ENCODE results near the gene TEX19.

Gene TEX19

DNA sequence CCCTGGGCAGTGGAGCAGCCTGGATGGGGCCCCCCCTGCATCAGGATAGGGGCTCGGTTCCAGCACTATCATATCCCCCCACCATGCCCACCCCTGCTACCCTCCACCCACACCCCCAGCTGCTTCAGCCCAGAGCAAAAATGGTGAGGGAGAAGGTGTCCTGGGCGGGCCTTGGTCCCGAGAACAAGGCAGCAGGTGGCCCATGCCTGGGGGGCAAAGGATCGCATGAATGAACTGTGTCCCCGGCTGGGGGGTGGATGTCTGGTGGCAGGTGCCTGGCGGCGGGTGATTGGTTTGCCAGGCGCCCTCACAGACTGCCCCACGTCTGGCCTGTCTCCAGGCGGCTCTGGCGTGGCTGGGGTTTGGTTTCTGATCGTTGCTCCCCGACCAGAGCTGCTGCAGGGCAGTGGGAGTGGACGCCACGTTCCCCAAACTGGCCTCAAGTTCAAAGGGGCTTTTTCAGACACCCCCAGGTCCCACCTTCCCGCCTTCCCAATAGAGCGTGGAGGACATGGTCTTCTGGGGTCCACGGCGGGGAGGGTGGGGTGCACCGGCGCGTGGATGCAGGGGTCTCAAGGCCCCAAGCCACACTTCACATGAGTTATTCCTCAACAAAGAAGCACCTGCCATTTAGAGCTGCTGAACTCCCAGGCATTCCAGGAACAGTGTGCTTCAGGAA lies 25.1 kb downstream of the TEX19 start:
- CTCF ChIA-PET = no interaction called here
- POLR2A ChIA-PET = no interaction called here
- DNase-seq (ENCODE audit: extremely low spot score) = no peak
- TF ChIP-seq CTCF (IDR thresholded peaks at IDR 0.05; ENCODE audit: control extremely low read depth, extremely low read depth, low read depth, missing control alignments) = no peak

- CTCF ChIA-PET = no interaction called here
These were observed 25.9 kb downstream of the TEX19 start for GRCh38 chr17:82384730-82385481.

DNA sequence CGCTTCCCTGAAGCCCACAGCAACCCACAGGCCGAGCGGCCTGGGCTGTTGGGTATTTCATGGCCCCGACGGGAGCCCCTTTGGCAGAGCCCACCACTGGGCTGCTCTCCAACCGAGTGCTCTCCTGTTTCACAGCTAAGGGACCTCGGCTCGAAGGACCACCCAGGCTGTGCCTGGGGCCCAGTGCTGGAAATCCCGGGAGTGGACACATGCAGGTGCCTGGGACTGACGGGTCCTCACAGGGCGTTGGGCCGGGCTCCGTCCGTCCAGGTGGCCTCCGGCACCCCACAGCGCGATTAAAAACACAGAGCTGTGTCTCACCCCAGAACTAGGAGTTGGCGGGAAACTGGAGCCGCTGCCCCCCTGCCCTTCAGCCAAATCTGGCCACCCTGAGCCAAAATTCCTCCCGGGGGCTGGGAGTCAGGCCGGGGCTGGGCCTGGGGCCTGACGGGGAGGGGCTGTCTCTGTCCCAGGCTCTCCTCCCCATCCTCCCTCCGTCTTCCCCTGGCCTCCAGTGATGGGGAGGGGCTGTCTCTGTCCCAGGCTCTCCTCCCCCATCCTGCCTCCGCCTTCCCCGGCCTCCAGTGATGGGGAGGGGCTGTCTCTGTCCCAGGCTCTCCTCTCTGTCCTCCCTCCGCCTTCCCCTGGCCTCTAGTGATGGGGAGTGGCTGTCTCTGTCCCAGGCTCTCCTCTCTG lies 26.7 kb downstream of the TEX19 start:
- no peak for TF ChIP-seq CTCF (IDR thresholded peaks at IDR 0.05; ENCODE audit: control extremely low read depth, extremely low read depth, low read depth, missing control alignments)
- no peak for DNase-seq (ENCODE audit: extremely low spot score)
- ChIA-PET POLR2A (no interaction called here), CTCF (no interaction called here)

More at GRCh38 chr17:82384730-82385481, 25.9 kb downstream of the TEX19 start:
- POLR2A ChIA-PET = no interaction called here
- no peak for TF ChIP-seq CTCF (IDR thresholded peaks at IDR 0.05; ENCODE audit: control extremely low read depth, extremely low read depth, low read depth, missing control alignments)
- DNase-seq (ENCODE audit: extremely low spot score) = no peak

DNA sequence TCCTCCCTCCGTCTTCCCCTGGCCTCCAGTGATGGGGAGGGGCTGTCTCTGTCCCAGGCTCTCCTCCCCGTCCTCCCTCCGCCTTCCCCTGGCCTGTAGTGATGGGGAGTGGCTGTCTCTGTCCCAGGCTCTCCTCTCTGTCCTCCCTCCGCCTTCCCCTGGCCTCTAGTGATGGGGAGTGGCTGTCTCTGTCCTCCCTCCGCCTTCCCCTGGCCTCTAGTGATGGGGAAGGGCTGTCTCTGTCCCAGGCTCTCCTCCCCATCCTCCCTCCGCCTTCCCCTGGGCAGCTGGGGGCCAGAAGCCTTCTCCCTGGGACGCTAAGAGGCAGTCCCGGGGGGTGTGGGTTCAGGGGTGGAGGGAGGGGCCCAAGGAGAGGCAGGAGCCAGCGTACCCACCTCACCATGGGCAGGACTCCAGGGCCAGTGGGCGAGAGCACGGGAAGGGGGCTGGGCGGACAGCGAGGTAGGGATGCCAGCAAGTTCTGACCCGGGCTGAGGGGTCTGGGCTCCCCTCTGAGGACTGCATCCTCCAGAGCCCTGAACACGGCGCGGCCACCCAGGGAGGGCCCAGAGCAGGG lies 27.3 kb downstream of the TEX19 start:
- POLR2A ChIA-PET = no interaction called here
- TF ChIP-seq CTCF (IDR thresholded peaks at IDR 0.05; ENCODE audit: control extremely low read depth, extremely low read depth, low read depth, missing control alignments) = no peak
- DNase-seq (ENCODE audit: extremely low spot score) = no peak
- CTCF ChIA-PET = no interaction called here

DNA sequence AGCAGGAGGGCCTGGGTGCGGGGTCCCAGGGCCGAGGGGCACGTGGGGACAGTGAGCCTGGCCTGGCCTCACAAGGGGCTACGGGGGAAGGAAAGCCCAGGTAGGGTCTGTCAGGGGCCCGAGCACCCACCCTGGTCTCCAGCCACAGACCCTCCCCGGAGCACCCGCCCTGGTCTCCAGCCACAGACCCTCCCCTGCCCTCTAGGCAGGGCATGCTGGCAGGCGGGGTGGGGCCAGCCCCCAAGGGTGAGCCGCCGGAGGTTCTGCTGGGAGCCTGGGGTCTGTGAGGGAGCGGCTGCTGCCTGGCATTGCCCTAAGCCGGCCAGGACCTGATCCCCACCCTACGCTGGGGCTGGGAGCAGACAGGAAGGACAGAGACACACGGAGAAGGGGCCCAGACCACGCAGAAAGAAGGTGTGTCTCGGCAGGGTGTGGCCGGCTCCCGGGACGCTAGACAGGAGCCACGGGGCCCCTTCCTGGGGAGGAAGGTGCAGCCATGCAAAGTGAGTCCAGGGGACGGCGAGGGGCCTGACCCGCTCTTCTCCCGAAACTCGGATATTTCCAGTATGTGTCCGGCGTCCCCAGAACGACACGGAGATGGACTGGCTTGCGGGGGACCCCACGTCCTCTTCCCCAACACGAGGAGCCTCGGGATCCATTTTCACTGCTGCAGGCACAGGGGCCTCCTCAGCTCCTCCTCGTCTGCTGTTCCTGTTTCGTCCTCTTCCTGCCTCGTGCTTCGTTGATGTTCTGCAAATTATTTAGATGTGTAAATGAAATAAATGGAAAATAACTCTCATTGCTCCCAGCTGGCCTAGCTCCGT lies 28.0 kb downstream of the TEX19 start:
- ChIA-PET CTCF (no interaction called here), POLR2A (no interaction called here)
- TF ChIP-seq CTCF (IDR thresholded peaks at IDR 0.05; ENCODE audit: control extremely low read depth, extremely low read depth, low read depth, missing control alignments) = no peak
- DNase-seq (ENCODE audit: extremely low spot score) = no peak

GRCh38 chr17:82387705-82388106 lies 28.7 kb downstream of the TEX19 start:
- ChIA-PET POLR2A (no interaction called here), CTCF (interaction anchor here (1.1 kb wide), 1 partner anchor 22 kb away, joined by 3 read pairs; no protein-coding TSS in a partner anchor)
- DNase-seq (ENCODE audit: extremely low spot score) = no peak
- no peak for TF ChIP-seq CTCF (IDR thresholded peaks at IDR 0.05; ENCODE audit: control extremely low read depth, extremely low read depth, low read depth, missing control alignments)

Data from GM10248 (cell line).